GM18498 (cell line): ENCODE measurements around the gene GAS2L1.

ENCODE experiments used
- ATAC-seq: cut with Tn5 transposase; IDR thresholded peaks from one replicate; pipeline ENCODE4 v1.9.1; 2021; ENCODE audit warnings: mild to moderate bottlenecking, moderate library complexity; ENCODE audit not compliant: unreplicated experiment

GAS2L1 gene

GRCh38 chr22:29275167-29275566 lies 31.3 kb upstream of the GAS2L1 start:
- no peak for ATAC-seq

- ATAC-seq, result no peak
Observed at GRCh38 chr22:29275819-29276565, 30.5 kb upstream of the GAS2L1 start.

- no peak for ATAC-seq
Observed at GRCh38 chr22:29277927-29278326, 28.5 kb upstream of the GAS2L1 start.

- ATAC-seq, result no peak
Observed at GRCh38 chr22:29284196-29284595, 22.3 kb upstream of the GAS2L1 start.

GRCh38 chr22:29288837-29289236 lies 17.6 kb upstream of the GAS2L1 start:
- ATAC-seq, result no peak

- no peak for ATAC-seq
Observed at GRCh38 chr22:29290061-29290460, 16.4 kb upstream of the GAS2L1 start.

- ATAC-seq, result no peak
Observed at GRCh38 chr22:29291215-29291614, 15.2 kb upstream of the GAS2L1 start.

GRCh38 chr22:29292379-29292778 lies 14.1 kb upstream of the GAS2L1 start:
- no peak for ATAC-seq

- ATAC-seq, result no peak
Observed at GRCh38 chr22:29298641-29299040, 7.8 kb upstream of the GAS2L1 start.

GRCh38 chr22:29299136-29299900 lies 7.1 kb upstream of the GAS2L1 start:
- ATAC-seq, result no peak

- ATAC-seq, result no peak
Observed at GRCh38 chr22:29300467-29300806, 6.0 kb upstream of the GAS2L1 start.

GRCh38 chr22:29300807-29301601 lies 5.4 kb upstream of the GAS2L1 start:
- no peak for ATAC-seq

GRCh38 chr22:29301716-29302401 lies 4.6 kb upstream of the GAS2L1 start:
- no peak for ATAC-seq

GRCh38 chr22:29302402-29302680 lies 4.1 kb upstream of the GAS2L1 start:
- ATAC-seq, result no peak

GRCh38 chr22:29302681-29303465 lies 3.6 kb upstream of the GAS2L1 start:
- no peak for ATAC-seq

GRCh38 chr22:29305836-29306174 lies 645 bp upstream of the GAS2L1 start:
- ATAC-seq, result no peak

- ATAC-seq, result no peak
Observed at GRCh38 chr22:29306835-29307595, 565 bp downstream of the GAS2L1 start.

- no peak for ATAC-seq
Observed at GRCh38 chr22:29307596-29308147, 1.2 kb downstream of the GAS2L1 start.

- ATAC-seq, result no peak
Observed at GRCh38 chr22:29308148-29308790, 1.8 kb downstream of the GAS2L1 start.
